Activated naive CD4-positive, alpha-beta T cell treated with anti-CD3 and anti-CD28 coated beads for 36 hours (primary cell): Measurements from ENCODE around the gene AQP1. TPM values are rescaled to one million over a fixed set of nuclear protein-coding genes. Genes with fewer than 3 reads are reported as not detected.

ENCODE experiments used
- CTCF ChIA-PET: fragments of 350-600 bp; sonication (Branson Sonifier 250); formaldehyde crosslinking; loops from one replicate; lab custom pipeline; 2021; ENCODE audit warnings: antibody characterized with exemption; lab: Charles Lee
- DNase-seq: peaks from one replicate; pipeline ENCODE4 v3.0.0-alpha.2; 2020
- H3K27ac Mint-ChIP-seq: one replicate; pipeline ENCODE4 v1.8.0; 2021; ENCODE audit warnings: mild to moderate bottlenecking, mixed read lengths
- H3K27me3 Mint-ChIP-seq: one replicate; pipeline ENCODE4 v1.8.0; 2021; ENCODE audit warnings: low read depth, mixed read lengths
- H3K36me3 Mint-ChIP-seq: one replicate; pipeline ENCODE4 v1.8.0; 2021; ENCODE audit warnings: low read depth, mixed read lengths
- H3K4me1 Mint-ChIP-seq: one replicate; pipeline ENCODE4 v1.8.0; 2021; ENCODE audit warnings: low read depth, mixed read lengths
- H3K4me3 Mint-ChIP-seq: one replicate; pipeline ENCODE4 v1.8.0; 2021; ENCODE audit warnings: mild to moderate bottlenecking, moderate library complexity, mixed read lengths
- H3K9me3 Mint-ChIP-seq: one replicate; pipeline ENCODE4 v1.8.0; 2021; ENCODE audit warnings: mixed read lengths
- intact Hi-C: fragments of 100-400 bp; cut with micrococcal nuclease; formaldehyde crosslinking; loops from one replicate; pipeline ENCODE4 v1.15.1; 2023
- total RNA-seq, 2 experiments: library from RNA; stranded (reverse); gene quantifications; one replicate each; pipeline ENCODE4 v1.2.3, GENCODE V29; 2021

The AQP1 gene
- total RNA-seq, 2 experiments from 2014 or later, result 0.25 to 0.48 TPM

GRCh38 chr7:30873656-30874055 lies 38.0 kb upstream of the AQP1 start:
- H3K27me3 Mint-ChIP-seq, result no peaks in the 10 kb centered on the region
- CTCF ChIA-PET, result no interaction called here

GRCh38 chr7:30874656-30875302 lies 36.9 kb upstream of the AQP1 start:
- no peak overlapping the region for H3K4me3 Mint-ChIP-seq
- H3K9me3 Mint-ChIP-seq, result peaks cover 3% of the 10 kb centered on the region
- CTCF ChIA-PET, result no interaction called here
- H3K36me3 Mint-ChIP-seq, result no peaks in the 10 kb centered on the region
- DNase-seq, result no peak
- no peak overlapping the region for H3K27ac Mint-ChIP-seq
- intact Hi-C loops, result no loop called here
- H3K4me1 Mint-ChIP-seq, result no peaks in the 10 kb centered on the region
- no peaks in the 10 kb centered on the region for H3K27me3 Mint-ChIP-seq

More at GRCh38 chr7:30873656-30874055, 38.0 kb upstream of the AQP1 start:
- Mint-ChIP-seq H3K36me3 (no peaks in the 10 kb centered on the region), H3K4me1 (no peaks in the 10 kb centered on the region), H3K4me3 (no peak overlapping the region), H3K27ac (no peak overlapping the region), H3K9me3 (peaks cover 3% of the 10 kb centered on the region)
- no peak for DNase-seq
- intact Hi-C loops, result no loop called here

- CTCF ChIA-PET, result interaction anchor here (1.4 kb wide), 1 partner anchor 61 kb away, joined by 7 read pairs; no protein-coding TSS in a partner anchor
- Mint-ChIP-seq H3K27ac (no peak overlapping the region), H3K4me1 (no peaks in the 10 kb centered on the region), H3K4me3 (no peak overlapping the region), H3K9me3 (peaks cover 3% of the 10 kb centered on the region), H3K36me3 (no peaks in the 10 kb centered on the region), H3K27me3 (no peaks in the 10 kb centered on the region)
- intact Hi-C loops, result no loop called here
- no peak for DNase-seq
These were observed 34.5 kb upstream of the AQP1 start for GRCh38 chr7:30877015-30877769.

DNA sequence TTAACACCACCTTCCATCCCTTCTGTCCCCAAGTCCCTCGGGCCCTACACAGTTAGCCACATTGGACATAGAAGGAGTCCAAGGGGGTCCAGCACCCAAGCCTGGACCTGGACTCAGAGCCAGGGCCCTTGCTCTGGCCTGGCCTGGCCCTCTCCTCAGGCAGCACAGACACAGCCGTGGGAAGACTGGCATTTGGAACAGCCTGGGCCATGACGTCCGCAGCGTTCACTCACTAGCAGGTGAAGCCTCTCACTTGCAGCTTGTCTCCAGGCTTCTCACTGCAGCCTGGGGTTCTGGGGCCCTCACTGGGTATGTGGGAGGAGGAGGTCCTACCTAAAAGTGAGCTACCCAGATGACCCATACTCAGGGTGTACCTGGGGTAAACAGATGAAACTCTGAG lies 33.7 kb upstream of the AQP1 start:
- intact Hi-C loops, result no loop called here
- no peak for DNase-seq
- Mint-ChIP-seq H3K27me3 (no peaks in the 10 kb centered on the region), H3K4me3 (no peak overlapping the region), H3K27ac (no peak overlapping the region), H3K36me3 (no peaks in the 10 kb centered on the region), H3K4me1 (no peaks in the 10 kb centered on the region), H3K9me3 (peaks cover 3% of the 10 kb centered on the region)
- CTCF ChIA-PET, result interaction anchor here (1.4 kb wide), 1 partner anchor 61 kb away, joined by 7 read pairs; no protein-coding TSS in a partner anchor

GRCh38 chr7:30879139-30880124 lies 32.2 kb upstream of the AQP1 start:
- H3K36me3 Mint-ChIP-seq, result no peaks in the 10 kb centered on the region
- H3K27me3 Mint-ChIP-seq, result no peaks in the 10 kb centered on the region
- H3K4me1 Mint-ChIP-seq, result no peaks in the 10 kb centered on the region
- intact Hi-C loops, result no loop called here
- H3K9me3 Mint-ChIP-seq, result peaks cover 3% of the 10 kb centered on the region
- CTCF ChIA-PET, result no interaction called here
- H3K27ac Mint-ChIP-seq, result no peak overlapping the region
- H3K4me3 Mint-ChIP-seq, result no peak overlapping the region
- DNase-seq, result no peak

GRCh38 chr7:30880125-30880720 lies 31.4 kb upstream of the AQP1 start:
- Mint-ChIP-seq H3K4me3 (no peak overlapping the region), H3K27me3 (no peaks in the 10 kb centered on the region), H3K9me3 (no peaks in the 10 kb centered on the region), H3K27ac (no peak overlapping the region), H3K4me1 (no peaks in the 10 kb centered on the region), H3K36me3 (no peaks in the 10 kb centered on the region)
- intact Hi-C loops, result no loop called here
- DNase-seq, result no peak
- CTCF ChIA-PET, result no interaction called here

GRCh38 chr7:30880941-30881340 lies 30.7 kb upstream of the AQP1 start:
- Mint-ChIP-seq H3K27ac (no peak overlapping the region), H3K4me3 (no peak overlapping the region), H3K36me3 (no peaks in the 10 kb centered on the region), H3K9me3 (no peaks in the 10 kb centered on the region), H3K27me3 (no peaks in the 10 kb centered on the region), H3K4me1 (no peaks in the 10 kb centered on the region)
- no peak for DNase-seq
- intact Hi-C loops, result no loop called here
- CTCF ChIA-PET, result no interaction called here

- H3K36me3 Mint-ChIP-seq, result no peaks in the 10 kb centered on the region
- H3K4me3 Mint-ChIP-seq, result no peak overlapping the region
- H3K27me3 Mint-ChIP-seq, result no peaks in the 10 kb centered on the region
- H3K9me3 Mint-ChIP-seq, result no peaks in the 10 kb centered on the region
- no peak overlapping the region for H3K27ac Mint-ChIP-seq
- H3K4me1 Mint-ChIP-seq, result no peaks in the 10 kb centered on the region
- intact Hi-C loops, result no loop called here
- DNase-seq, result no peak
- CTCF ChIA-PET, result no interaction called here
These were observed 30.2 kb upstream of the AQP1 start for GRCh38 chr7:30881448-30881847.

- intact Hi-C loops, result no loop called here
- no peak overlapping the region for H3K4me3 Mint-ChIP-seq
- no peak overlapping the region for H3K27ac Mint-ChIP-seq
- DNase-seq, result no peak
- no peaks in the 10 kb centered on the region for H3K4me1 Mint-ChIP-seq
- CTCF ChIA-PET, result no interaction called here
- no peaks in the 10 kb centered on the region for H3K27me3 Mint-ChIP-seq
- no peaks in the 10 kb centered on the region for H3K9me3 Mint-ChIP-seq
- no peaks in the 10 kb centered on the region for H3K36me3 Mint-ChIP-seq
These were observed 26.8 kb upstream of the AQP1 start for GRCh38 chr7:30884881-30885280.

DNA sequence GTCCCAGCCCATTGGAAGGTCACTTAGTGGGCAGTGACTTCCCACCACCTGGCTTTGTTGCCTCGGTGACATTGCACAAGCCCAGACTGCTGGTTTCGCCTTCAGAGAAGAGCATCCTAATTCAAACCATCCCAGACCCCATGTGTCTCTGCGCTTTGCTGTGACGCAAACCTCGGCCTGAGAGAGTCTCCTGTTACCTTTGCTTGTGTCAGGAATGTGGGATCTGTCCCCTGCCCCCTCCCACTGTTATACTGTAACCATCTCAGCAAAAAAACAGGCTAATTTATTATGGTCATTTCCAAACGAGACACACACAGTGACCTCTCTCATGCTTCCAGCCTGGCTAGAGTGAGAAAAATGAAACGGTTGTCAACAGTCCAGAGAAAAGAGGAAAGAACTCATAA lies 25.0 kb upstream of the AQP1 start:
- Mint-ChIP-seq H3K27me3 (no peaks in the 10 kb centered on the region), H3K4me3 (no peak overlapping the region), H3K27ac (no peak overlapping the region), H3K9me3 (no peaks in the 10 kb centered on the region), H3K4me1 (no peaks in the 10 kb centered on the region), H3K36me3 (no peaks in the 10 kb centered on the region)
- intact Hi-C loops, result no loop called here
- DNase-seq, result no peak
- CTCF ChIA-PET, result no interaction called here

DNA sequence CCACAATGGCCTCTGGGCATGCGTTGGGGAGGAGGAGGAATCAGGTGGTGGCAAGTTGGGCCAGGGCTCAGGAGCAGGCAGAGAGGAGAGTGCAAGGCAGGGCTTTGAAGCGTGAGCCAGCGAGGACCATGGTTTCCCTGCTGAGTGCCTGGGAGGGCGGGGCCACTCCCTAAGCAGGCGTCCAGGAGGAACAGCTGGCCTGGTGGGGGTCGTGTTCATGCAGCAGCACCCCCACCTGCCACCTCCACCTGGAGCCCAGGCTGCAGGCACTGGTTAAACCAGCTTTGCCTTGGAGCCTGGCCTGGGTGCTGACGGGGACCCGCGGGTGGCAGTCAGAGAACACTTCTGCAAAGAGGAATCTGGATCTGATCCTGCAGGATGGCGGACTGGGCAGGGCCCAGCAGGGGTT lies 24.2 kb upstream of the AQP1 start:
- H3K4me1 Mint-ChIP-seq, result no peaks in the 10 kb centered on the region
- no peak overlapping the region for H3K27ac Mint-ChIP-seq
- CTCF ChIA-PET, result interaction anchor here (0.7 to 1.5 kb wide), 2 partner anchors 51 to 54 kb away, joined by 3 to 5 read pairs; no protein-coding TSS in a partner anchor
- H3K36me3 Mint-ChIP-seq, result no peaks in the 10 kb centered on the region
- H3K4me3 Mint-ChIP-seq, result no peak overlapping the region
- H3K9me3 Mint-ChIP-seq, result no peaks in the 10 kb centered on the region
- H3K27me3 Mint-ChIP-seq, result no peaks in the 10 kb centered on the region
- DNase-seq, result no peak
- intact Hi-C loops, result no loop called here

- H3K4me1 Mint-ChIP-seq, result no peaks in the 10 kb centered on the region
- DNase-seq, result no peak
- intact Hi-C loops, result no loop called here
- H3K36me3 Mint-ChIP-seq, result no peaks in the 10 kb centered on the region
- CTCF ChIA-PET, result interaction anchor here (0.9 to 1.5 kb wide), 2 partner anchors 14 to 50 kb away, joined by 3 to 5 read pairs; no protein-coding TSS in a partner anchor
- no peak overlapping the region for H3K4me3 Mint-ChIP-seq
- H3K27ac Mint-ChIP-seq, result no peak overlapping the region
- no peaks in the 10 kb centered on the region for H3K27me3 Mint-ChIP-seq
- H3K9me3 Mint-ChIP-seq, result no peaks in the 10 kb centered on the region
These were observed 22.9 kb upstream of the AQP1 start for GRCh38 chr7:30888747-30889146.
